ENCODE measurements around the gene VWA3B. TPM values are rescaled to one million over a fixed set of nuclear protein-coding genes. Genes with fewer than 3 reads are reported as not detected.

VWA3B gene
- total RNA-seq, 1 experiment from 2014 or later = not detected

DNA sequence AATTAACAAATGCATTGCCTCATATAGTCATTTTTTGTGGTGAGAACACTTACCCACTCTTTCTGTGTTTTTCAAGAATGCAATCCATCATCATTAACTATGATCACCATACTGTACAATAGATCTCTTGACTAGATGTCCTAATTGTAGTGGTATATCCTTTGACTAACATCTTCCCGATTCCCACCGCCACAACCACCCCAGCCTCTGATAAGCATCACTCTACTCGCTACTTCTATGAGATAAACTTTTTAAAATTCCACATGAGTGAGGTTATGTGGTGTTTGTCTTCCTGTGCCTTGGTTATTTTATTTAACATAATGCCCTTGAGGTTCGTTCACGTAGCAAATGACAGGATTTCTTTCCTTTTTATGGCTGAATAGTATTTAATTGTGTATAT lies 6.6 kb downstream of the VWA3B start:
- TF ChIP-seq, protein P1, sequence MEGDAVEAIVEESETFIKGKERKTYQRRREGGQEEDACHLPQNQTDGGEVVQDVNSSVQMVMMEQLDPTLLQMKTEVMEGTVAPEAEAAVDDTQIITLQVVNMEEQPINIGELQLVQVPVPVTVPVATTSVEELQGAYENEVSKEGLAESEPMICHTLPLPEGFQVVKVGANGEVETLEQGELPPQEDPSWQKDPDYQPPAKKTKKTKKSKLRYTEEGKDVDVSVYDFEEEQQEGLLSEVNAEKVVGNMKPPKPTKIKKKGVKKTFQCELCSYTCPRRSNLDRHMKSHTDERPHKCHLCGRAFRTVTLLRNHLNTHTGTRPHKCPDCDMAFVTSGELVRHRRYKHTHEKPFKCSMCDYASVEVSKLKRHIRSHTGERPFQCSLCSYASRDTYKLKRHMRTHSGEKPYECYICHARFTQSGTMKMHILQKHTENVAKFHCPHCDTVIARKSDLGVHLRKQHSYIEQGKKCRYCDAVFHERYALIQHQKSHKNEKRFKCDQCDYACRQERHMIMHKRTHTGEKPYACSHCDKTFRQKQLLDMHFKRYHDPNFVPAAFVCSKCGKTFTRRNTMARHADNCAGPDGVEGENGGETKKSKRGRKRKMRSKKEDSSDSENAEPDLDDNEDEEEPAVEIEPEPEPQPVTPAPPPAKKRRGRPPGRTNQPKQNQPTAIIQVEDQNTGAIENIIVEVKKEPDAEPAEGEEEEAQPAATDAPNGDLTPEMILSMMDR (conservative IDR thresholded peaks at IDR 0.05) = no peak
- no peak overlapping the region for H2BK5ac ChIP-seq (ENCODE audit: insufficient read length, low read length)
- WGBS (ENCODE audit: extremely low coverage, insufficient read length, low lambda C conversion rate) = no CpG with 5 or more reads among the region's 5 CpGs
- H3K9me3 Mint-ChIP-seq = peaks cover 12 to 15% of the 10 kb centered on the region in 2 experiments
- no peaks in the 10 kb centered on the region for H4K20me1 ChIP-seq (ENCODE audit: control insufficient read depth, insufficient read depth, insufficient read length)
- peaks cover 24% of the 10 kb centered on the region for H3K27me3 Mint-ChIP-seq (ENCODE audit: low read depth)
- H3K4ac ChIP-seq (ENCODE audit: low read depth, low read length) = no peak overlapping the region
- no peak overlapping the region for H3K4me2 ChIP-seq (ENCODE audit: insufficient read depth, insufficient read length, low read length)
- H3K79me2 ChIP-seq (ENCODE audit: insufficient read depth, low read length) = no peaks in the 10 kb centered on the region
- H3K23ac ChIP-seq (ENCODE audit: insufficient read length, low read depth, low read length) = no peak overlapping the region
- no peak overlapping the region for H2BK120ac ChIP-seq (ENCODE audit: low read depth, low read length, poor library complexity, severe bottlenecking)
- no peak overlapping the region for H3K4me3 Mint-ChIP-seq
- no peak overlapping the region for H2BK12ac ChIP-seq (ENCODE audit: insufficient read length, low read depth, low read length)
- no peak overlapping the region for H3K56ac ChIP-seq (ENCODE audit: insufficient read length, low read depth, low read length)
- no peak overlapping the region for H2BK15ac ChIP-seq (ENCODE audit: low read depth, low read length)
- H3K27ac ChIP-seq (ENCODE audit: insufficient read length, low read depth, low read length) = no peak overlapping the region
- H3K14ac ChIP-seq (ENCODE audit: insufficient read depth, low read length) = no peak overlapping the region
- no peaks in the 10 kb centered on the region for H3K23me2 ChIP-seq (ENCODE audit: insufficient read length, low read depth, low read length, poor library complexity, severe bottlenecking)
- H3K9me3 ChIP-seq (ENCODE audit: control insufficient read depth, low read depth, low read length) = no peaks in the 10 kb centered on the region
- H2AFZ ChIP-seq (ENCODE audit: low read length) = no peak overlapping the region
- no peak overlapping the region for H3T11ph ChIP-seq (ENCODE audit: low read length)
- H3K27ac Mint-ChIP-seq = no peak overlapping the region
- H3K9ac ChIP-seq (ENCODE audit: extremely low read depth, insufficient read length, low read length) = no peak overlapping the region
- H3K18ac ChIP-seq (ENCODE audit: insufficient read length, low read depth, low read length) = no peak overlapping the region
- H3K79me1 ChIP-seq (ENCODE audit: insufficient read depth, low read depth, low read length, poor library complexity, severe bottlenecking) = no peaks in the 10 kb centered on the region
- no peak overlapping the region for H4K8ac ChIP-seq (replicated peaks; ENCODE audit: insufficient read length, low read depth, low read length)
- H4K91ac ChIP-seq (ENCODE audit: insufficient read length, low read depth, low read length) = no peak overlapping the region
- no peak for DNase-seq
- peaks cover 4% of the 10 kb centered on the region in 2 experiments; a peak in 3 of 4 replicates for H3K4me1 Mint-ChIP-seq
- peaks cover 0 to 9% (median 0%) of the 10 kb centered on the region in 3 experiments; a peak in 2 of 7 replicates for H3K36me3 Mint-ChIP-seq (ENCODE audit: insufficient read depth in 1 of 3, low read depth in 3 of 3)
- no peak overlapping the region for H2AK5ac ChIP-seq (ENCODE audit: insufficient read length, low read length)
- H4K5ac ChIP-seq (ENCODE audit: insufficient read length, low read depth, low read length) = no peak overlapping the region
- no peaks in the 10 kb centered on the region for H3K27me3 ChIP-seq (ENCODE audit: insufficient read depth, low read length)
- H3K4me1 ChIP-seq (ENCODE audit: insufficient read depth, low read length) = no peaks in the 10 kb centered on the region
- no peak overlapping the region for H2BK20ac ChIP-seq (ENCODE audit: low read depth, low read length, poor library complexity, severe bottlenecking)
